ENCODE results near the gene RPLP2. TPM values are rescaled to one million over a fixed set of nuclear protein-coding genes. Genes with fewer than 3 reads are reported as not detected.

The RPLP2 gene
- total and polyA plus RNA-seq, 2 of the 4 experiments (the other 2 are of a cell fraction) = 59.9 to 1,897 TPM

GRCh38 chr11:797296-798092 lies 12.3 kb upstream of the RPLP2 start:
- H2BK20ac ChIP-seq (ENCODE audit: low read depth, low read length) = no peak overlapping the region
- CTCF ChIA-PET = interaction anchor here (0.6 to 2.7 kb wide), 2 partner anchors 14 to 37 kb away, joined by 3 to 10 read pairs; no protein-coding TSS in a partner anchor
- peak overlapping the region; percentile 85 for H3K4ac ChIP-seq (ENCODE audit: low read depth, low read length)
- H4K91ac ChIP-seq (ENCODE audit: insufficient read depth, low read depth, low read length) = peak overlapping the region; percentile 87
- peak overlapping the region; percentile 43; the same call in 1 of the 3 replicates for H2BK15ac ChIP-seq (ENCODE audit: low read depth, low read length)
- no peak overlapping the region for H3K18ac ChIP-seq (ENCODE audit: low read depth, low read length)
- in situ Hi-C loops (cut with MboI; ENCODE audit: low sequenced_read_pairs) (no loop called here), dilution Hi-C loops (cut with HindIII; ENCODE audit: low sequenced_read_pairs, unreplicated experiment) (no loop called here), intact Hi-C loops (cut with micrococcal nuclease) (loop anchor here (1.0 kb wide), 1 partner anchor 12 kb away; the partner anchor contains the start of gene RPLP2)
- H4K20me1 ChIP-seq (ENCODE audit: insufficient read depth, low read length) = peaks cover 18% of the 10 kb centered on the region
- peak; percentile 82 for TF ChIP-seq MAZ (IDR thresholded peaks at IDR 0.05; ENCODE audit: borderline replicate concordance, low read depth, low read length)
- TF ChIP-seq MXI1 (IDR thresholded peaks at IDR 0.05; ENCODE audit: borderline replicate concordance, low read depth, low read length) = peak; percentile 94; the same call in 1 of the 2 replicates
- TF ChIP-seq, protein P1, sequence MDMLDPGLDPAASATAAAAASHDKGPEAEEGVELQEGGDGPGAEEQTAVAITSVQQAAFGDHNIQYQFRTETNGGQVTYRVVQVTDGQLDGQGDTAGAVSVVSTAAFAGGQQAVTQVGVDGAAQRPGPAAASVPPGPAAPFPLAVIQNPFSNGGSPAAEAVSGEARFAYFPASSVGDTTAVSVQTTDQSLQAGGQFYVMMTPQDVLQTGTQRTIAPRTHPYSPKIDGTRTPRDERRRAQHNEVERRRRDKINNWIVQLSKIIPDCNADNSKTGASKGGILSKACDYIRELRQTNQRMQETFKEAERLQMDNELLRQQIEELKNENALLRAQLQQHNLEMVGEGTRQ (IDR thresholded peaks at IDR 0.05; ENCODE audit: low read depth, low read length) = peak; percentile 41; the same call in 1 of the 2 replicates
- no peak for TF ChIP-seq ELK1 (IDR thresholded peaks at IDR 0.05; ENCODE audit: borderline replicate concordance, low read depth, low read length)
- peak overlapping the region; percentile 93 for H2AFZ ChIP-seq (replicated peaks; ENCODE audit: low read length, poor library complexity)
- 0% methylated on average over 25 of the region's 57 CpGs; no CpG with 5 or more reads in 1 of the 2 experiments for WGBS, 2 experiments (ENCODE audit: extremely low coverage in 2 of 2, insufficient read length in 1 of 2)
- H2AK5ac ChIP-seq (ENCODE audit: low read depth, low read length) = peak overlapping the region; percentile 90; the same call in 1 of the 2 replicates
- H3K56ac ChIP-seq (ENCODE audit: extremely low read depth, insufficient read depth, low read length) = peak overlapping the region; percentile 38
- peak overlapping the region; percentile 63; the same call in 1 of the 2 replicates for H3K23ac ChIP-seq (ENCODE audit: low read depth, low read length)
- H2AK9ac ChIP-seq (replicated peaks; ENCODE audit: low read depth, low read length, poor library complexity) = peak overlapping the region; percentile 95
- peaks cover 36% of the 10 kb centered on the region for H3K36me3 ChIP-seq (ENCODE audit: control insufficient read depth, insufficient read depth, low read length)
- peak; percentile 84 for DNase-seq
- peak overlapping the region; percentile 84 for H3K9ac ChIP-seq (ENCODE audit: low read depth, low read length)
- H3K9me1 ChIP-seq (ENCODE audit: insufficient read depth, low read length) = peaks cover 6% of the 10 kb centered on the region; the same call in 1 of the 2 replicates
- peak overlapping the region; percentile 61 for H3K4me3 ChIP-seq (ENCODE audit: insufficient read depth, low read depth, low read length)
- H3K27ac ChIP-seq (ENCODE audit: insufficient read depth, low read length) = peak overlapping the region; percentile 89
- H3K79me1 ChIP-seq (ENCODE audit: low read depth in 1 of 2, low read length in 2 of 2) = peaks cover 0 to 30% of the 10 kb centered on the region in 2 experiments; a peak in 3 of 4 replicates
- H4K8ac ChIP-seq (ENCODE audit: low read depth in 2 of 2, low read length in 2 of 2) = peak overlapping the region; percentile 35 to 71; a peak in 2 of 4 replicates
- BruUV-seq (replicated peaks) = no TSS peak
- 0 out of 2 replicates have a peak overlapping the region, but pooled peaks have one; percentile 20 for H2BK120ac ChIP-seq (ENCODE audit: low read depth, low read length)
- peak overlapping the region; percentile 87; the same call in 1 of the 2 replicates for H3K14ac ChIP-seq (replicated peaks; ENCODE audit: low read depth, low read length)
- peaks cover 10% of the 10 kb centered on the region for H3K4me1 ChIP-seq (ENCODE audit: control insufficient read depth, insufficient read depth, low read length)
- POLR2A ChIA-PET (ENCODE audit: unreplicated experiment) = no interaction called here
- peak overlapping the region; percentile 70 for H2BK5ac ChIP-seq (ENCODE audit: low read depth, low read length, poor library complexity, severe bottlenecking)
- no peaks in the 10 kb centered on the region for H3K27me3 ChIP-seq (ENCODE audit: control insufficient read depth, insufficient read depth, low read length)
- peak overlapping the region; percentile 96 for H3K4me2 ChIP-seq (ENCODE audit: low read depth, low read length)
- no peaks in the 10 kb centered on the region for H3K9me3 ChIP-seq (ENCODE audit: control insufficient read depth, insufficient read depth, low read length)
- ATAC-seq (ENCODE audit: low read depth) = peak; percentile 56
- H4K5ac ChIP-seq (ENCODE audit: low read depth, low read length) = peak overlapping the region; percentile 1; the same call in 1 of the 2 replicates
